AG04450 (cell line): ENCODE data around the gene KATNAL2. TPM values are rescaled to one million over a fixed set of nuclear protein-coding genes. Genes with fewer than 3 reads are reported as not detected.
"Not testable (repeated sequence)": the region's sequence is repeated elsewhere in the genome, so short reads cannot be mapped to it uniquely, and the experiment has no call there.

Source experiments
- CTCF ChIA-PET: fragments of 300-600, 350-600 bp; formaldehyde crosslinking; extraction: SDS; loops from one replicate; lab custom pipeline; 2022; ENCODE audit warnings: antibody characterized with exemption, inconsistent platforms; lab: Charles Lee
- POLR2A ChIA-PET: fragments of 350-600 bp; formaldehyde crosslinking; extraction: SDS; loops from one replicate; lab custom pipeline; 2021; ENCODE audit warnings: antibody characterized with exemption, inconsistent platforms; lab: Yijun Ruan, JAX
- DNase-seq: peaks from one replicate; pipeline ENCODE4 v3.0.0-alpha.2; 2011; ENCODE audit warnings: low read depth, low spot score
- H3K27ac ChIP-seq: one replicate; pipeline ENCODE4 v1.5.1; 2012; ENCODE audit warnings: low read depth, low read length, control low read depth
- H3K27me3 ChIP-seq: one replicate; pipeline ENCODE4 v1.6.0; 2012; ENCODE audit warnings: low read length; ENCODE audit not compliant: control insufficient read depth, insufficient read depth
- H3K4me3 ChIP-seq: 2 replicates; pipeline ENCODE4 v1.5.1; 2011; ENCODE audit warnings: mild to moderate bottlenecking, low read depth, low read length, control low read depth
- H3K9me3 ChIP-seq: 2 replicates; pipeline ENCODE4 v1.5.1; 2012; ENCODE audit warnings: low read length; ENCODE audit not compliant: control insufficient read depth, insufficient read depth
- CTCF ChIP-seq: IDR thresholded peaks from 2 replicates; pipeline ENCODE4 v1.5.1; 2011; ENCODE audit warnings: low read depth, low read length, control low read depth, inconsistent platforms
- polyA plus RNA-seq: library from polyadenylated mRNA; depleted of rRNA; stranded (reverse); fragments of >200 nt; gene quantifications from 2 replicates; pipeline ENCODE4 v1.2.3, GENCODE V29; 2011

Gene KATNAL2
- polyA plus RNA-seq, 1 experiment = 1.9 TPM

GRCh38 chr18:47032945-47033344 is 115.5 kb downstream of the KATNAL2 start:
- no peak for DNase-seq
- ChIA-PET CTCF (no interaction called here), POLR2A (no interaction called here)
- Histone ChIP-seq H3K27me3 (no peaks in the 10 kb centered on the region), H3K4me3 (no peak overlapping the region), H3K27ac (no peak overlapping the region), H3K9me3 (peaks cover 31% of the 10 kb centered on the region)
- no peak for TF ChIP-seq CTCF

GRCh38 chr18:47034591-47034990 is 117.2 kb downstream of the KATNAL2 start:
- H3K27me3 ChIP-seq, CTCF ChIA-PET, H3K4me3 ChIP-seq, H3K27ac ChIP-seq, POLR2A ChIA-PET, DNase-seq: not testable (repeated sequence)
- H3K9me3 ChIP-seq = peaks cover 31% of the 10 kb centered on the region

GRCh38 chr18:47035156-47035671 is 117.8 kb downstream of the KATNAL2 start, which contains the start of gene ELOA2:
ELOA2 (minus strand) TSS chr18:47035621; CDS start chr18:47035264, 357 bp downstream.
- no peak within 1 kb of the TSS for H3K27ac ChIP-seq
- no peak for TF ChIP-seq CTCF
- CTCF ChIA-PET = no interaction called here
- POLR2A ChIA-PET = no interaction called here
- no peak for DNase-seq
- H3K4me3 ChIP-seq = no peak within 1 kb of the TSS
- H3K27me3 ChIP-seq = no peaks in the 10 kb centered on the region
- H3K9me3 ChIP-seq = peaks cover 31% of the 10 kb centered on the region

GRCh38 chr18:47036298-47036874 is 119.0 kb downstream of the KATNAL2 start:
- no peak overlapping the region for H3K27ac ChIP-seq
- H3K4me3 ChIP-seq = no peak overlapping the region
- peak; percentile 40 for TF ChIP-seq CTCF
- DNase-seq = no peak
- H3K27me3 ChIP-seq = no peaks in the 10 kb centered on the region
- ChIA-PET CTCF (interaction anchor here (1.2 kb wide), 1 partner anchor 86 kb away, joined by 5 read pairs; no protein-coding TSS in a partner anchor), POLR2A (no interaction called here)
- H3K9me3 ChIP-seq = peaks cover 31% of the 10 kb centered on the region

GRCh38 chr18:47036927-47037578 is 119.7 kb downstream of the KATNAL2 start:
- H3K4me3 ChIP-seq = no peak overlapping the region
- CTCF ChIA-PET = interaction anchor here (1.2 kb wide), 1 partner anchor 87 kb away, joined by 5 read pairs; no protein-coding TSS in a partner anchor
- peaks cover 31% of the 10 kb centered on the region for H3K9me3 ChIP-seq
- no peak for TF ChIP-seq CTCF
- POLR2A ChIA-PET = no interaction called here
- no peak overlapping the region for H3K27ac ChIP-seq
- H3K27me3 ChIP-seq = no peaks in the 10 kb centered on the region
- DNase-seq = no peak
